Kidney tubule cell (primary cell): ENCODE data around the gene SIAH2.

Source experiments
- DNase-seq: peaks from one replicate; pipeline ENCODE4 v3.0.0-alpha.2; 2018; ENCODE audit warnings: low spot score

Gene SIAH2

DNA sequence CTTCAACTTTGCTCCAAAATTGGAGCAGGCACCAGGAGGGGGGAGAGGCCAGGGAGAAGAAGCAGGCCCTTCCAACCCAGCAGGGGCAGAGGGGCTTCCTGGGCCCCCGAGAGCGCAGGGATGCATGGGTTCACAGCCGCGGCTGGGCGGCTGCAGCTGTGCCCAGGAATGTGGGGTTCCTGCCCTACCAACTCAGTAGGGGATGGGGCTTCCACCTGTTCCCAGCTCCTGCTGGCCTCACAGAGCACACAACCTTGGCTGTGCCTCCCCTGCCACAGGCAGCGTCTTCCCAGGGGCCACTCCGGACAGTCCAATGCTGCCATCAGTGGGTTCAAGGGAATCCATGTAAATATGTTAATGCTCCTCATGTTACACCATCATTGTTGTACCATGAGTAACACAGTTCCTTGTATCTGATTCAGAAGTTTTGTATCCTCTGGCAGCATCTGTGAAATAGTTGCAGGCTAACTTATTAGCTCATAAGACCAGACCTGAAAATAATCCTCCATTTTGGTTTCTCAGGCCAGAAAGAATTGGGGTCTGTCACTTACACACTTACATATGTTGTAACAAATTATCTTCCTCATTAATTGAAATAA lies 12.1 kb upstream of the SIAH2 start:
- DNase-seq: peak; percentile 87

DNA sequence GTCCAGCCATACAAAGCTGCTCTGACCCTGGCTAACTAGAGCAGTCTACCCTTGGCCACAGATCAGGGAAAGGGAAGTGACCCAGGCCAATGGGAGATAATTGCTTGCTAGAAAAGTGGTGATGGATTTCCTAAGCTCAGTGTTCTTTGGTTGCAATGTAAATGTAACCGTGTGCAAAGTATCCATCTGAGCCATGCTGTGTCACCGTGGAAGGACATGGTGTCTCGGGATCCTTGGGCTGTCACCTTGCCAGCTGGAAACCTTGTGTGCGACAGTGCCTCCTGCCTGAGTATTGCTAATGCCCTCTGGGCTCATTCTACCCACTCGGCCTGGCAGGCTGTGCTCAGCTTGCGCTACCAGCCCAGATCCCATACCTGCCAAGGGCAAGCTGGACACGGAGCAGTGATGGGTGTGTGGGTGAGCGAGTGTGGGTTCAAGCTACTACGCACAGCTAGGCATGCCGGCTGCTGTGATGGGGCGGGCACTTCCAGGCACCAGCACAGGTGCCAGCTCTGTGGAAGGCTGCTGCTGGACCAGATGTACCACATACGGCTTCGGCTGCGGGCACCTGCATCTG lies 10.7 kb upstream of the SIAH2 start:
- no peak for DNase-seq

DNA sequence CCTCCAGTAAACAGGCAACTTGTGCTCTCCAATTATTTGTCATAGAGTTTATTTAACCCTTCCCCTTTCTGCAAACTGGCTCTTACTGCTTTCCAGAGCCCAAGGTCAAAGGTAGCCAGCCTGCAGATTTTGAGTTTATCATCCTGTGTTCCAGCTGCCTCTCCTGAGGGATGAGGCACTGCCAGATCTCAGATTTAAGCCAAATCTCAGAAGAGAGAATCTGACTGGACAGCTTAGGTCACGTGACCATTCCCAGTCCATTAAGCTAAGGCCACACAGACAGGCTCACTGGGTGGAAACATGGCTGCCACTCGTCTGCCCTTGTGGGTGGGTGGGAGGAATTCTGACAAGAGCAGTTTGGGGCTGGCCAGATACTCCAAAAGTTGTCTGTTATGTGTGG lies 8.6 kb upstream of the SIAH2 start:
- DNase-seq: no peak

DNA sequence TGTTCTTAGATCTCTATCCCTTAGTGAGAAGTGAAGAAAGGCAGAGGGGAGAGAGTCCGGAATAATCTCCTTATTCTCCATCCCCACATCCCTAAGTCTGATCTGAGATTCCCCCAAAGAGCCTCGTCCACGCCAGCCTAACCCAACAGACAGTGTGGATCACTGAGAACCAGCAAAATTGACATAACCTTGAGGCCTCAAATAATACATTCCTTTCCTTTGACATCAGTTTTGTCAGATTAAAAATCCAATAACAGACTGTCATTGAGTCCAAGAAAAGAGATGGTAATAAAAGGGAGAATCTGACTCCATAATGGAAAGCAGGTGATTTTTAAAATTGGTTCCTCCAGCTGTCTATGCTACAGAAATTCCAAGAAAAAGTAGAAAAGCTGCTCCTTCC lies 7.7 kb upstream of the SIAH2 start:
- DNase-seq: no peak

DNA sequence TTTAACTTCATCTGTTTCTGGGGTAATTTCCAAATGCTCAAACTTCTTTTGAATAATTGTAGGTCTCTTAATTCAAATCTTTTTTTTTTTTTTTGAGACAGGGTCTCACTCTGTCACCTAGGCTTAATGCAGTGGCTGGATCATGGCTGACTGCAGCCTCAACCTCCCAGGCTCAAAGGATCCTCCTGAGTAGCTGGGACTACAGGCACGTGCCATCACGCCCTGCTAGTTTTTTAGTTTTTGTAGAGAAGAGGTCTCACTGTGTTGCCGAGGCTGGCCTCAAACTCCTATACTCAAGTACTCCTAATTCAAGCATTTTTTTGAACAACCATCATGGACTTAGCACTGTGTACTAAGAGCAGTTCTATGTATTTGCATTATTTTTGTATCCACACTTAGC lies 3.8 kb upstream of the SIAH2 start:
- DNase-seq: no peak

DNA sequence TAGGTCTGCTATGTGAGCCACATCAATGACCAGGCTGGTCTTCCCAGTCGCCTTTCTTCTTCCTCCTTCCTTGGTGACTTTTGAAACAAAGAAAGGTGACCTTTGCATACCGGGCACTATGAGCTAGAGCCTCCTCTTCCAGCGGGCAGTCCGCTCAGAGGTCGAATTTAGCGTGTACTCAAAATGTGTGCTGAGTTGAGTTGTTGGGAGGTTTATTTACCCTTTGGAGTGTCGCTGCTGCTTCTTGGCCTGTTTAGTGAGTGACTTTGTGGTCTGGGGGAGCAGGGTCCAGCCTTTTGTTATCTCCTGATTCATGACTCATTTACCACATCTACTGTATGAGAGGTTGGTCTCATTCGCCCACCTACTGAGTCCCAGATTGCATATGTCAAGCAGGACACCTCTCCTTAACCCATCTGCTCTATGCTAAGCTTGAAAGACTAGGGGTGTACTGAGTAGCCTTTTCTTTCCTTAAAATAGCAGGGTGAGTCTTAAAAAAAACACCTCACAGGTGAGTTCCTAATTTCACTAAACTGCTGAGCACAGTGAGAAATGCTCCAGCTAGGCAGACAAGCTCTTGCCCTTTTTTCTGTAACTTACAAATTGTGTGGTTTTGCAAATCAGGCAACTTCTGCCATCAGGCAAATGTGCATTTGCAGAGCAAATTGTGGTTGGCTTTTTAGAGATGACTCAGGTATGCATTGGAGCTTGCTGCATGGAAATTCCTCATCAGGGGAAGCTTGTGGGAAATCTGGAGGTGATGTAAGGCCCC lies 3.2 kb upstream of the SIAH2 start:
- peak; percentile 77 for DNase-seq

DNA sequence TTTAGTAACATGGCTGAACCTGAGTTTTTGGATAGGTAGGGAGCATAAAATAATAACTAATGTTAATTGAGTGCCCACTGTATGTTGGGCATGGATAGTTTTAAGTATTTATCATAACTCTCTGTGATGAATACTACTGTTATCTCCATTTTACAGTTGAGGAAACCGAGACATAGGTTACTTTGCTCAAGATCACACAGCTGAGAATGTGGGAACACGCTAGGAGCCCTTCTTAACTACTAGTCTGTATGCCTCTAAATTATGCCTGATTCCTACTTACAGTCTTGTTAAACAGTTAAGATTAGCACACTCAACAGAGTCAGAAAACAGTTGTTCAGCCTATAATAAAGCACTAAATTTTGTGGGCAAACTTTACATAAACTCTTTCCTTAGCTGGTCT lies 2.0 kb upstream of the SIAH2 start:
- DNase-seq: no peak

DNA sequence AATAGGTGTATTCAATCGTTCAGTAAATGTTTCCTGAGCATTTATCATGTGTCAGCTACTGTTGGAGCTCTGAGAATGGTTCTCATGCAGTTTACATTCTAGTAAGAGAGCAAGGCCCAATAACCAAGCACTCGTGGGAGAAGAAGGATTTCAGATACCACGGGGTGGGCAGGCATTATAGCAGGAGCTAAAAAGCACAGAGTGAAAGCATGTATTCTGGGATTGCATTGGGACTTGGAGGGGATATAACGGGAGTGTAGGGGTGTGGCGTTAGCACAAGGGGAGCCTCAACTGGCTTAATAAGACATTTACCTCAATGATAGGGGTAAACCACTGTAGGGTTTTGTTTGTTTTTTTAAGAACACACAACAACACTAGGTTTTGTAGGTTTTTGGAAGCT lies 1.6 kb upstream of the SIAH2 start:
- DNase-seq: no peak

DNA sequence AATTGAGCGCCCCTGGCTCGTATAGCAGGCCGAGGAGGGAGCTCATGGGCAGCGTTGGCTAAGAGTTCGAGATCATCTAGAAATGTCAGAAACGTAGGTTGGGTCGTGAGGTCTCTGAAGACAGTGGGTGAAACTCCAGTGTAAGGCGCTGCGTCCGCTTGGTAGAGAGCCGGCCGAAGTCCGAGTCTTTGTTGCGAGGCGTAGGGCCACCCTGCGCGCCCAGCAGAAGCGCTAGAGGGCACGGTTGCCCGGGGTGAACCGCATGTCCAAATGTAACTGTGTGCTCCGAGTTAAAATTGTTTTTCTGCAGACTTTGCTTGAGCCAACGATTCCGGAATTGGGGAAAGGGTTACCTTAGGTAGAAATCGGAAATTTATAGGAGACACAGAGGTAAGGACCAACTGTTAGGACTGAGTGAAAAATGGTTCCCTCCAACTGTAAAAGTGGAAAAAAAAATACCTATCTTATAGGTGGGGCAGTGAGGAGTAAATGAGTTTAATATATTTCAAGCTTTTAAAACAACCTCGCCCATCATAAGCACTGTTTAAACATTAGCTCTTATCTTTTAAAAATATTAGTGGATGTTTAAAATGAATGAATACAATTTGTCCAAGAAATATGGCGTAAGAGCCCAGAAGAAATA lies 993 bp upstream of the SIAH2 start:
- DNase-seq: peak; percentile 77

DNA sequence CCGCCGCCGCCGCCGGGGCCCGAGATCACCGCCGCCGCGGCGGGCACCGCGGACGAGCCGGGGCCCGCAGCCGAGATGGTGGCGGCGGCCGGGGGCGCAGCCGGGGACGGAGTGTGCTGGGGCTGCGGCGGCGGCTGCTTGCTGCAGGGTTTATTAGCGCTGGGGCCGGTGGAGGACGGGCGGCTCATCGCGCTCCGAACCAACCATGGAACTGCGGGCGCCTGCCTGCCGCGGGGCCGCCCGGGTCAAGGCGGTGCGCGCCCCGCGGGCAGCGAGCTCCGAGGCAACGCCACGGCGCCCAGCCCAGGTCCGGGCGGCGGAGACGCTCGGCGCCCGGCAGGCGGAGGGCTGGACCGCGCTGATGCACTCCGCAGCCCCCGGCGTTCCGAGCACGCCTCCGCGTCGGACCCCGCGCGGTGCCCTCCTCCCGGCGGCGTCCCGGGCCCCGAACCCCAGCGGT lies 277 bp downstream of the SIAH2 start:
- DNase-seq: no peak

DNA sequence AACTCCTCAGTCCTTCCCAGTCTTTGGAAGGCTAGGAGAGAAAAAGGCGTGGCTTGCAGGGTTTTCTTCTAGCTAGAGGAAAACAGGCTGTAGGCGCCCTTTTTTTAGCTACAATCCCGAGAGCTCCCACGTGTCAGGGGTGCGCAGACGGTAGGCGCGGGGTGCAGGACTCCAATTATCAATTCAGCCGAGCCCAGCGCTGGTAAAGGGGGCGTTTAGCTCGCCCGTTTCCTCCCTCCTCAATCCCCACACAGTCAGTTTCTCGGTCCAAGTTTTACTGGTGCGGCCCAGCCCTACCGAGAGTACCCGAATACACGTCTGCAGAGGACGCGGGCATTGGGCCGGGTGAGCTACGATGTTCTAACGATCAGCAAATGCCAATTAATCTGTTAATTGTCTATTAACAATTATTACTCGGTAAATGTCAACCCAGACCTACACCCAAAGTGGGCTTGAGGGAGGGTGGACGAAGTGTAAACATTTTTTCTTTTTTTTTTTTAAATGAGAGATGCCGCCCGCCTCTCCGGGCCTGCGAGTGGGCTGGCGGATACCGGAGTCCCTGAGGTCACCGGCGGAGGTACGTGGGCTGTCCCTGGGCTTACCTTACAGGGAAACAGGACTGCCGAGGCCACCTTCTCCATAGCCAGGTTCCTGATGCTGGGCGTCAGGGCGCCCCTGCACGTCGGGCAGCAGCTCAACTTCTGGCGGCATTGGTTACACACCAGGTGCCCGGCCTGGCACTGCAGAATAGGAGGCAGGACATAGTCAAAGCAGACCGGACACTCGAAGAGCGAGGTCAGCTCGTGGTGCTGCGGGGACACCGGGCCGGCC lies 923 bp downstream of the SIAH2 start:
- peak; percentile 66 for DNase-seq

DNA sequence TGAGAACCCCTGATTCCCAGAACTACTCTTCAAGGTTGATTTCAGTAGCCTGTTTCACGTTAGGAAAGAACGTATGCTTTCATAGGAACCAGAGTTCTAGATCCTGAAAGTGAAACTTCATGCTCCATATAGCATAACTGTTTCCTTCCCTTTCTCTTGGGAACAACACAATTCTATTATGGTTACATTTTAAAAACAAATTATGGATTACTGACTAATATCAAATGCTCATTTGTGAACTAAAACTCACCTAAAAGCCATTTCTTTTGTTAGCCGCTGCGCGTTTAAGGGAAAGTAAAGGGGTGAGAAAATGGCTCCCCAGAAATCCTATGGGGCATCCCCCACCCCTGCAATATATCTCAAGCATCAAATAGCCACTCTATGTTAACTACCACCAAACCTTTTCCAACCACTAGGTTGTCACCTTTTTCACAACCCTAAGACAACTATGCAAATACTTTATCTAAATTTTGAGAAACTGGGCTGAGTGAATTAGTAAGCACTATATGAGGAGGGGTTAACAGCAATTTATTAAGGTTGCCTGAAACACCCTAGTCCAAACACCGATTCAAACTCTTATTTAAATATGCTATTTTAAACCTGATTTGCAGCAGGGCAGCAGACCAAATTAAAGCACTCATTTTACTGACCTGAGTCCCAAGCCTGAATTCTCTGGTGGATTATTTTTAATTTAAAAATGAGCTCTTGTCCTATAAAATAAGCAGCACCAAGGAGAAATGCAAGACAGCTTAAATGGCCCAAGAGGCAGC lies 2.4 kb downstream of the SIAH2 start:
- no peak for DNase-seq

DNA sequence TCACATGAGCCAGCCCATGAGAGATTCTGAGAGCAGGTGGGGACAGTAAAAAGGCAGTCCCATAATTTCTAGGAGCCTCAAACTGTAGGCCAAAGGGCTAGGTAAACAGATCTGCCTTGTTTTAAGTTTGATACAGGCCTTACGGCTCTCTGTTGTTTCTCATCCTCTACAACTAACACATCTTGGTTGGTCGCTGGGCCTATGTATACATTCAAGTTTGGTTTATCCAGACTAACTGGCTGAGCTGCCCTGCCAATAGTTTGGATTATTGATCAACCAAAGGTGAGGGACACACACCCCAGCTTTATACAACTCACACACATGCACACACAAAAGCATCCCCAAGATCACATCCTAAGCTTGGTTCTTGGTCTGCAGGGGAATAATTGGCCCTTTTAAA lies 3.0 kb downstream of the SIAH2 start:
- DNase-seq: no peak

DNA sequence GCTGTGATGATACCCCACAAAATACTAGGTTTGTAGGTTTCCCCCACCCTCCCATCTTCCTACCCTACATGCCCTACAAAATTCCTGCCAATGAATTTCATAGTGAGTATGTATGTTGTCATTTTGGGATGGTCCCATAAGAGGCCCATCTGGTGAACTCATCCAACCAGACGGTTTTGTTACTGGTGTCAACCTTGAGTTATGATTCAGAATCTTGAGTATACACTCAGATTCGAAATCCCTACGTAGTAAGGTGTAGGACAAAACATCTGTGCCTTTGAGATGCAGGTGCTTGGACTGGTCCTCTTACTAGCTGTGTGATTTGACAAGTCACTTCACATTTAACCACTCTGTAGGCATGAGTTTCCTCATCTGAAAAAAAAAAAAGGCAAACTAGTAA lies 3.6 kb downstream of the SIAH2 start:
- peak; percentile 32 for DNase-seq

DNA sequence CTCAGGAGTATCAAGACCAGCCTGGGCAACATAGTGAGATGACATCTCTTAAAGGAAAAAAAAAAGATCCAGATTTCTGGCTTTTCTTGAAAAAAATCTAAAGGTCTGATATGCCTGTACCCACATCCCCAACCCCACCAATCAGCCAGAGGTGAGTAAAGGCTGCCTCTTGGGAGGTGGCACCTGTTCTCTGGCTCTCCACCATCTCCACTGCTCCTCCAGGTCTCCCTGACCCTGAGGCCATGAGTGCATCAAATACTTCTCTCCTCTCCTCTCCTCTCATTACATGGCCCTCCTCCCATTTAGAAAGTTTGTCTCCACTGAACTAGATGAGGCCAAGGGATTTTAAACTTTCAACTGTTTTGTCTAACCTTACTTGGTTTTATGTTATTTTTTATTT lies 5.2 kb downstream of the SIAH2 start:
- DNase-seq: no peak

DNA sequence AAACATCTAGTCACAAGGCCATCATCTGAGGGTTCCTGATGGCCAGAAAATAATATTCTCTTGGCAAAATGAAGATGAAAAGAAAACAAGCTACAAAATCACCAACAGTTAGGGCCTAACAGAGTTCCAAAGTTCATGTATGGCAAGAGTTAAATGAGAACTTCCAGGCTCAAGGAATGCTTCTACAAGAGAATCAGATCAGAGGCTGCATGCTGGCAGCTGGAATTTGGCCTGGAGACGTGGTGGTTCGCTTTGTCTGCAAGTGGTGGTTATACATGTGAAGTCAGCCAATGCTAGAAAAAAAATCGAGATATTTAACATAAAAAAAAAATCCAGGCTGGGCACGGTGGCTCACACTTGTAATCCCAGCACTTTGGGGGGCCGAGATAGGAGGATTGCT lies 5.6 kb downstream of the SIAH2 start:
- no peak for DNase-seq

DNA sequence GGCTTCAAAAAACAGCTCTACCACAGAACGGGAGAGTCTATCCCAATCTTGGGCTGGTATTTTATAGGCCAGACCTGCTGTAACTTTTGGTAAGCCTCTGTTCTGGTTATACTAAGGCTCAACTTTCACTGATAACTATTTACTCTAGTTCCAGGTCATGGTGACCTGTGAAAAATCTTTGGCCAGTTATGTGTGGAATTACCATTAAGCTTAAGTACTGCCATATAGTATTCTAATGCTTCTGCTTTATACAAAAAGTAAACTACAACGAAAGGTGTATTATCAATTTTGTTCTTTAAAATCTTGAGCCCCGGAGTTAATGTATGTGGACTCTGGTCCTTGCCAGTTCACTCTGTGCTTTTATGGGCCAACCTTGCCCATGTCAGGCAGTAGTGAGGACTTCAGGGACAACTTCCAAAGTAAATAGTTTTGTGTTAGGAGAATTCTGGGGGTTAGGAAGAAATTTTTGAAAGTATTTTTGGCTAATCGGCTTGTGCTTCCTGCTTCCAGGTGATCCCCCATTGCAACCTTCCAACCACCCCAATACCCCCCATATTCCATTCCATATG lies 6.4 kb downstream of the SIAH2 start:
- no peak for DNase-seq

DNA sequence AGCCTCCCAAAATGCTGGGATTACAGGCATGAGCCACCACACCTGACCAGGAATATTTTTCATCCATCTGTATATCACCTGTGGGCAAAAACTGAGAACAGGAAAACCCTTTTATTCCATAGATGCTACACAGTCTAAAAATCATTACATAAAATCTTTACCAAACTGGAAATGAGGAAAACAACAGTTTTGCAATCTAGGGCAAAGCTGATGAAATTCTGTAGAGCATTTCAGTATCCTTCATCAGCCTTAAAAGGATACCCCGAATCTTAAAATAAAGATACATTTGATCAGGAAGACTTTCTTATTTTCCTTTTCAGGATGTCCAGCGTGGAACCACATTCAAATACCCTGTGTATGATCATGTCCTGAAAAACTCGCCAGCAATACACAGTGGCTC lies 7.1 kb downstream of the SIAH2 start:
- no peak for DNase-seq

DNA sequence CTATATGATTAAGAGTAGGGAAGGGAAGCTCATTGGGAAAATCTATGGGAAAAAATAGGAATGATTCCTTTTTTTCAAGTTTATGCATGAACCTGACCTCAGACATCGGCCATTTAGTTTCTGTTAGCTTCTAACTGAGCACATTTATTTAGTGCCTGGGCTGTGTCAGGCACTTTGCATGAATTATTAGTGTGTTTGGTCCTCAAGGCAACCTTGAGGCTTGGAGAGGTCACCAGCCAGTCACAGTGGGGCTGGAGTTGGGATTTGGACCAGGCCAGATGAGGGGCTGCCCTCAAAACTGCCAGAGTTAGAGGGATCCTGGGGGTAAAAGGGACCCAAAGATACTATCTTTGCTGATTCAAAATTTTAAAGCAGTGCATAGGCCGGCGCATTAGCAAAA lies 8.1 kb downstream of the SIAH2 start:
- no peak for DNase-seq

DNA sequence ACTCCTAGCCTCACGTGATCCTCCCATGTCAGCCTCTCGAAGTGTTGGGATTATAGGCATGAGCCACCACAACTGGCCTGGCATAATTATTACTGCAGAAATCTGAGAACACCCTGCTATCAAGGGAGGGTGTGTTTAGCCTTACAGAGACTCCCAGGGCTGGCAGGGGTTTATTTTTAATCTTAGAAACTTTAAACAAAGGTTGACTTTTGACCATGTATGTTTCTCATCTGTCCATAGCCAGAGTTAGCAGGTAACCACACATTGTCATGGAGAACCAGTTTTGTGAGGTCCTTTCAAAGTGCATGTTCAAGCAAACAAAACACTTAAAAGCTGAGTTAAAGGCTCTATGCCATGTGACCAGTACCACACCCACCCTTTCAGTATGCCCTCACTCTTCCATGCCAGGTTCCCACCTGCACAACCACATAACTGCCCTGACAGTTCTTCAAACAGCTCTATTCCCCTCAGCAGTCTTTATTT lies 11.1 kb downstream of the SIAH2 start:
- no peak for DNase-seq

DNA sequence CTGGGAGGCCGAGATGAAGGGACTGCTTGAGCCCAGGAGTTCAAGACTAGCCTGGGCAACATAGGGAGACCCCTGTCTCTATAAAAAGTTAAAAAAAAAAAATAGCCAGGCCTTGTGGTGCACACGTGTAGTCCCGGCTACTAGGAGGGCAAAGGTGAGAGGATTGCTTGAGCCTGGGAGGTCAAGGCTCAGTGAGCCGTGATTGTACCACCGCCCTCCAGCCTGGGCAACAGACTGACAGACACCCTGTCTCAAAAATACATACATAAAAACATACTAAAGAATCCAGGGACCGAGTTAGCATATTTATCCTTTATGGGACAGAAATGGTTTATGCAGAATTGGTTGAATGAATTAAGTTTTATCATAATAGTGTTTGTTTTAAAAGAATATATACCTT lies 13.7 kb downstream of the SIAH2 start:
- no peak for DNase-seq
